ENCODE measurements around the gene IRF2.

Gene IRF2

DNA sequence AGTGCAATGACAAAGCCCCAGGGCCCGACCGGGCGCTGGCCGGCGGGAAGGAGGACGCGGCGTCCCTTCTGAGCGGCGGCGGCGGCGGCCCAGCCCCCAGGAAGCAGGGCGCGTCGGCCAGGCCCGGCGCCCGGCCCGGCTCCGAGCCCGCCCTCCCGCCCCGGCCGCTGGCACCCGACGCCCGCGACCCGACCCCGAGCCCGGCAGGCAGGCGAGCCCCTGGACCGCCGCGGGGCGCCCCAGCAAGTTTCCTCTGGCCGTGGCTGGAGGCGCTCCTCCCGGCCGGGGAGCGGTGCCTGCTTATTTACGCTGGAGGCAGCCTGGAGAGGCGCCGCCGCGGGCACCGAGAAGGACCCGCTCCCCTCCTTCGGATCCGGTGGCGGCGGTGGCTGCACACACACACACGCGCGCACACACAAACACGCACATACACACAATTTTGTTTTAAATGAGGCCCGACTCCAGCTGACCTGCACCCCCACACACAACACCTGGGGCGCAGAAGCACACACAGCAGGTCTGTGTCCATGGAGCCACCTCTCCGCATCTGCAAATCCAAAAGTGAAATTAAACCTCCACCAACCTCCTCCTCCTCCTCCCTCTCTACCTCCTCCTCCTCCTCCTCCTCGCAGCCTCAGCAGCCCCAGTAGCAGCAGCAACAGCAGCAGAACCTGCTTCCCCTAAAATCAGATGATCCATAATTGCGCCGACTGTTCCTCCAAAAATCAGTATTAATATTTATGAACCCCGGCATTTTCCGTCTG is 669 bp downstream of the IRF2 start:
- peak; percentile 62 for DNase-seq

DNA sequence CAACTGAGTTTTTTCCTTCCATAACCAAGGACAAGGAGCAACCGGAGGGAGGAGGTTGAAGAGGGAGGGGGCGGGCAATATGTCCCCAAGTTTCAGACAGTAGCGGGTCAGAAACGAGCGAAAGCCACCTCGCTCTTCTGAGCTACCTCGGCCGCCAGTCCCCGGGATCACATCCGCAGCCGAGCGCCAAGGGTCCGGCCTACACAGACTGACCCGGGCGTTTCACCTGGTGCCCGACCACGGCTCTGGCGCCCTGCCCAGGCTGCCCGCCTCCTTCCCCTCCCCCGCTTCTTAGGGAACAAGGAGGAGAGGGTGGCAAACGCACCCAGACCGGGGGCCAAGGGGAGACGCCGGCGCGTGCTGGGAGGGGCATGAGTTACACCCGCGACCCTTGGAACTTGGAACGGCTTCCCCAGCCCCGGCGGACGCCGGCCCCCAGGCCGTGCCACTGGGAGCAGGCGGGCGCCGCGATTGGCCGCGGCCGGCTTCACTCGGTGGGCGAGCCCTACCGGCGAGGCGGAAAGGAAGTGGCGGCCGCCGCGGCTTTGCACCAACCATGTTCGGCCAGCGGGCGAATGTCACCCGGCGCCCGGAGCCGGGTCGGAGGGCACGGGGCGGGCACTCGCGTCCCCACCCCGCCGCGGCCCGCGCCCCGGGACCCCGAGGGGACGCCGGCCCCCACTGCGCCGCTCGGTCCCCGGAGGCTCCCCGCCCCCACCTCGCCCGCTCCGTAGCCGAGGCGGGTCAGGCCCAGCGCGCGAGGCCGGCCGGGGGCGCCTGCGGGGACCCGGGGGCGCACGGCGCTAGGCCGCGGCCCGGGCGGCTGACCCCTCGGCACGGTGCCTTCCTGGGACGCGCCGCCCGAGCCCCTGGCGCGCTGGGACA is 1.5 kb downstream of the IRF2 start:
- DNase-seq = peak; percentile 59

DNA sequence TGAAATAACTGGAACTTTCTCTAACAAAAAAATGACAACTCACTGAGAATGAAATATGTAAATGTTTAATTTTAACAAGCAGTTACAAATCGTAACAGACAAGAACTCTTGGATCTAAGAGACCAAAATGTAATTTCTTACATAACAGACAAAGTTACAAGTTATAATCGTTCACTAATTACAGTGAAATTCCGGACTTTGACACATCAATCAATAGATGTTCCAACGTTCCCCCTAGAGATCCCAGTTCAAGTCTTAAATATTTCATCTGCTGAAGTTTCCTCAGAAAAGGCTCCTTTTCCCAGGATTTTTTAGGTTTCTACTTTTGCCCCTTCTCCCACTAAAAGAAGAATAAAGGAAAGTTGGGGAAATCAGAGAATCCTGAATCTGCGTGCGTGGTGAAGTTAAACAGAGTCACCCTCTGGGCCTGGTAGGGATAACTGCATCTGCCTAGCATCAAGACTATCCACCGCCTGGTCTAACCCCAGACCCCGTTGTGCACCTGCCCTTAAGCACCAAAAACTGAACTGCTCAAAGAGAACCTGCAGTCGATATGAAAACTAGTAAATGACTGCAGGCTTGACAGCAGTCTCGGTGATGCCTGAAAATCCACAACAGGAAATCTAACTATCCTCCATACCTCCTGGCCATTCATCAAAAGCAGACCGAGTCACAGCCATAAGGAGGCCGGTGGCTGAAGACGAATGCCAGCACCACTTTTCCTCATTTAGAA is 2.3 kb downstream of the IRF2 start:
- peak; percentile 24 for DNase-seq

- DNase-seq = no peak
These were observed 3.6 kb downstream of the IRF2 start for GRCh38 chr4:184470785-184471110.

DNA sequence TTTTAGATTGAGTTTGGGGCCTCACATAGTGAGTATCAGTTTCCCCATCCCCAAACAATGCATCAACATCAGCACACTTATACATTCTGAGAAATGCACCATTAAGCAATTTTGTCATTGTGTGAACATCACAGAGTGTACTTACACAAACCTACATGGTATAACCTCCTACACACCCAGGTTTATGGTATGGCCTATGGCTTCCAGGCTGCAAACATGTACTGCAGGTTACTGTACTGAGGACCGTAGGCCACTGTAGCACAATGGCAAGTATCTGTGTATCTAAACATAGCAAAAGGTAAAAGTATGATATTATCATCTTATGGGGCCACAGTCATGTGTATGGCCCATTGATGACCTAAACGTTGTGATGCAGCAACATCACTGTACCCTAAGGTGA is 7.7 kb downstream of the IRF2 start:
- DNase-seq = no peak

GRCh38 chr4:184464759-184465454 is 9.4 kb downstream of the IRF2 start:
- no peak for DNase-seq

- DNase-seq = no peak
These were observed 10.5 kb downstream of the IRF2 start for GRCh38 chr4:184463856-184464255.

GRCh38 chr4:184463158-184463557 is 11.2 kb downstream of the IRF2 start:
- no peak for DNase-seq

DNA sequence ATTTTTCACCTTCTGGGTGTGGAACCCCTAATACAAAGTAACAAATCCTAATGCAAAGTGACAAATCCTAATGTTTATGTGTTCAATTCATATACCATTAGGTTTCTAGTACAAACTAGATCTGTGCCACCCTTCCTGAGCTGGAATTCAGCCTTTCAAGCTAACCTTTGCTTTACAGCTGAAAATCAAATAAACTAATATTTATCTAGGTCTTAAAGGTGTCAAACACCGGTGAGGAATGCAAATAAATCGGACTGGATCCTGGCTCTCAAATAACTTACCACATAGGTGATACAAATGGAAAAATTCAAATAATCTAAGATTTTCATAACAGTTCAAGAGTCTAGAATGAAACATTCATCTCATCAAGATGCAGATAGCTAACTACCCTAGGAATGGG is 11.6 kb downstream of the IRF2 start:
- DNase-seq = no peak

DNA sequence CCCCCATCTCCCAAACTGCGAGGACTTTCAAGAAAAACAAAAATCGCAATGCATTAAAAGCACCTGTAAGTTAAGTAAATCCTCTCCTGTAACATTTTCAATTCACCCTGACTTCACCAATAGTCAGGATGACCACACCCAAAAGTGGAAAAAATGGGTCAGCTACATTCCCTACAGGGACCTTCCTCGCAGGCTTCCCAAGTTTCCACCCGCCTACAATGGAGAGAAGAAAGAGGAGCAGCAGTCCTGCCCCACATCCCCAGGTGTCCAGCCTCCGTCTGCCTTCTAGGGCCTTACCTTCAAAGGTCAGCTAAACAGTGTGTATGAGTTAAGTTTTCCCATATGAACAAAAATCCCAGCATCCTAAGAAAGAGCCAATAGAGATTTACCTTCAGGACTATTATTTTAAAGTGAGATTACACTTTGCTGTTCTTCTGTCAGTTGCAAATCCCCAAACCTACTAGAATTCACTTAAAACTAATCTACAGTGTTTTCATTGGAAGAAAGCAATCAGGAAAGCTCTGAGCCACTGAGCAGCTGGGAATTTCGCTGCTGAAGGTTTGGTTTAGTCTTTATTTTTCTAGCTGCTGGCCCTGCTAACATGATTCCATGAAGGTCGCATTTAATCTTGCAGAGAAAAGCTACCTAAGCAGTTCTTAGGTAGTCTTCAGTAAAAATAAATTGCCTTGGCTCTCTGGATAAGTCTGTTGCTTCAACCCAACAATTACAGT is 12.5 kb downstream of the IRF2 start:
- DNase-seq = no peak

DNA sequence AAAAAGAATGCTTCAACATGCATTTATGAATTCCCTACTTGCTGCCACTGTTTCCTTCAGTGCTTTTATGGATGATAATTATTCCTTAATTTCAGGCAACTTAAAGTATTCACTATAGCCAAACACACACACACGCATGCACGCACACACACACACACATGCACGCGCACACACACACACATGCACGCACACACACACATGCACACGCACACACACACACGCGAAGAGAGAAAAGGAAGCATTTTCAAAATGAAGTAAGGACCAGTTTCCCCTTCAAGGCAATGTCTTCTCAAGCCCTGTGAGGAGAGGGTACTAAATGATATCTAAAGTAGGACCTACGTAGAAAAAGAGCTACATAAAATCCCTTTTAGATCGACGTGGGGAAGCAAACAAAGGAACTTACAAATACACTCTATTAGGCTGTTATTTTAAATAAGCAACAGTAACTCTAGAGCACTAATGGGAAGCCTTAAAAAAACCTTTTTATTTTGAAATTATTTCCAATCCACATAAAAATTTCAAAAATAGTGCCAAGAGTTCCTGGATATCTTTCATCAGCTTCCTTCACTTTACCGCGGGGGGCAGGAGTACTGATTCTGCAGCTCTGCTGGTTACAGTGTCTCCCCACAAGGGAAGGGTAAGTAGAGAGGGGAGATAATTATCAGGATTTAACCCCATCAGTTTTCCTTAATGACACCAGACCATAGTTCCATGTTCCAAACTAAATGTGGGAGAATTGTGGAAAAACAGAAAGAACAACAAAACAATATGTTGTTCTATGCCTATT is 13.7 kb downstream of the IRF2 start:
- no peak for DNase-seq

DNA sequence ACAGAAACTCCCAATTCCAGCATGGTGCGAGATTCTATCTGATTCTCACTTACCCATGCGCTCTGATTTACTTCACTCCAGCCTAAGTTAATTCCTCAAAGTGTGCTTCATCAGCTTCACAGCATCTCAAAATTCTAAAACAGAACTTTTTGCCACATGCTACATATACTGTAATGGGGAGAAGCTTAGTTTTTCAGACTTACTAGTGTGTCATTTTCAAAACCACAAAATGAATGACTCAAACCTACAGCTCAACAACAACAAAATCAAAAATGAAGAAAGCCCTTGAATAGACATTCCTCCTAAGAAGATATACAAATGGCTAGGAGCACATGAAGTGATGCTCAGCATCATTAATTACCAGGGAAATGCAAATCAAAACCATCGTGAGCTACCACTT is 14.9 kb downstream of the IRF2 start:
- DNase-seq = no peak

- no peak for DNase-seq
These were observed 16.7 kb downstream of the IRF2 start for GRCh38 chr4:184457535-184458249.

DNA sequence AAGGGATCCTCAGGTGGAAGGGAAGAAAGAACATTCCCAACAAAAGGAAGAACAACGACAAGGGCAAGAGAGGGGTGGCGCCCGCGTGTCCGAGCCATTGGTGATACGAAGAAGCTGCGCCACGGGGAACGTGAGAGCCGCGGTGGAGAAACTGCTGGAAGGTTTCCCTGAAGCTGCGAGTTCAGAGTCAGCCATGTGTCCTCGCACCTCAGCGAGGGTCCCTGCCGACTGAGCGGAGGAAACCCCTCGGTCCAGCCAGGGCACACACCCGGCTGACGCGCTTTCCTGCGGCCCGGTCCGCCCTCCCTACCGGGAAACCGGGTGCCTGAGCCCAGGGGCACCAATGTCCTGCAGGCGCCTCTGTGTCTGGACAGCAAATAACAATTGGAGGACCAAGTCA is 18.0 kb downstream of the IRF2 start:
- DNase-seq = no peak

- DNase-seq = no peak
These were observed 19.1 kb downstream of the IRF2 start for GRCh38 chr4:184455299-184455698.

DNA sequence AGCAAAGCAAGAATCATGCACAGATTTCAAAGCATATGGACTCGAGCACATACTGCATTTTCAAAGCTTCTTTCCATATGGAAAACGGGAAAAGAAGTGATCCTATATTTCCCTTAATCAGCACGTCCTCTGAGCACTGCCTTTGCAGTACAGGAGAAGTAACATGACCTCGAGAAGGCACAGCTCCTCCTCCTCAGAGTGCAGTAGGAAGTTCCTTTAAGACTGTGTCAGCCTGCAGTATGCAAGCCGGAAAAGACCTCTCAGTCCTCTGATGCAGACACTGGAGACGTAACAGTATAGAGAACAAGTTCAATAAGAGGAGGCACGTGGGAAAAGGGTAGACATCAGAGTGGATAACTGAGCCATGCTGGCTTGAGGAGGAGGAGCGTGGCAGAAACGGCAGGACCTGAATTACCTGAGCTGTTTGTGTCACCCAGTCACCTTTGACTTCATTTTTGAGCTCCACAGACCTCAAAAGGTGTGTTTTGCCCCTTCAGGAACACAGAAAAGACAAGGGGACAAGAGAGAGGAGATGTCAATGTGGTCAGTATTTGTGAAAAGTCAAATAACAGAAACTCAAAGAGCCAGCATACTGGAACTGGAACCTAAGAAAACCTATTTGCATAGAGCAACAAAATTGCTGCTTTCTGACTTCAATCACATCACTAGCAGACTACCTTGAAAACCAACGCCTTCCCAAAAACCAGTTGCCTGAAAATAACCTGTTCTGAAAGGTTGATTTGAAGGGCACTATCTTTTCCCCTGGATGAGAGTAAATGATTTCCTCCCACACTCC is 20.8 kb downstream of the IRF2 start:
- DNase-seq = peak; percentile 39

- no peak for DNase-seq
These were observed 21.6 kb downstream of the IRF2 start for GRCh38 chr4:184452740-184453139.

DNA sequence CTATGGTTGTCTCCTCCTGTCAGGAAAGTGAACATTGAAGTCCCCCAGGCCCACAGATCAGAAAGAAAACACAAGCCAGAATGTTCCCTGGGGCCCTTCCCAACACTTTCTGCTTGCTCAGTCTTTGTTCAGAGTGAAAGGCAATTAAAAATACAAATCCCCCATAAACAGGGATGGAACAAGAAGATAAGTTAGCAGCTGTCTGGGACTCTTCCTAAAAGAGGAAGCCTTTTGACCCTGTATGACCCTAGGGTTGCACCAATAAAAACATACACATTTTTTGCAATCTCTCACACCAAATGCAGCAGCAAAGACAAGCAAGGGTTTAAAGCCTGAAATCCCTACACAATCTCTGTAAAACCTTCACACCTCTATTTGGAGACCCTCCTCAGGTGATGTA is 22.6 kb downstream of the IRF2 start:
- no peak for DNase-seq

- DNase-seq = no peak
These were observed 23.4 kb downstream of the IRF2 start for GRCh38 chr4:184450743-184451535.
